ENCODE measurements around the gene LZTFL1.
A peak's percentile ranks its signal among the peaks of the same experiment; 100 is the strongest.

The LZTFL1 gene

GRCh38 chr3:45873036-45873435, 31.1 kb upstream of the LZTFL1 start:
- no peak for TF ChIP-seq GATA3 (IDR thresholded peaks at IDR 0.05; ENCODE audit: low read depth, low read length)
- no peak for TF ChIP-seq GATA2 (IDR thresholded peaks at IDR 0.05; ENCODE audit: low read depth, low read length)

DNA sequence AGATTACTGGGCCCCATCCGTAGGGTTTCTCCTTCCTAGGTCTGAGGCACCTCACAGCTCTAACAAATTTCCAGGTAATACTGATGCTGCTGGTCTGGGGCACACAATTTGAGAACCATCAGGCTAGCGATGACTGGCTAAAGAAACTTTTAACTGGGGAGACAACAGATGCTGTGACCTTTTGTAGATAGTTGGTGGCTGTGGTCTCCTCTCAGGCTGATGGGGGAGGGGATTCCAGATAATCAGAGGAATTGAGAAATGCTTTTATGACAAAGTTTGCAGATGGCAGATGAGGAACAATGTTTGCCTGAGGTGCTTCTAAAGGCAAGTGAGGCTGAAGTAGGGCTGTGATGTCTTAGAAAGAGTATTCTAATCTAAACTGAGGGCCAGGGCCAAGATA, 30.6 kb upstream of the LZTFL1 start:
- no peak for TF ChIP-seq GATA2 (IDR thresholded peaks at IDR 0.05; ENCODE audit: low read depth, low read length)
- TF ChIP-seq GATA3 (IDR thresholded peaks at IDR 0.05; ENCODE audit: low read depth, low read length): no peak

DNA sequence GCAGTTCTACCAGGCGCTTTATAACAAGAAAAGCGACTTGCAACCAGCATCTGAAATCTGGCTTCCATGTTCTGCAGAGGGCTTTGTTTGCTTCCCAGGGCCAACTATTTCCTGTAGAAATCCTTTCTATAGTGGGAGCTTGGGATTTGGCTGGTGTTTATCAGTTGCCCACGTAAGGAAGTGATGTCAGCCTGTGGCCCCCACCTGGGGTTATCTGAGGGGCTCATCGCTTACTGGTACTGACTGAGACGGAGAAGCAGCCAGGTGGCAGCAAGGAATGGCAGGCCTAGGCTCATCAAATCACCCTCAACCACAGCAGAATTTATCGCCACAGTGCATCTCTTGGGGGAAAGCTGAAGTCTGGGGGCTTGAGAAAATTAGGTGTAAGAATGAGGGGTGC, 29.9 kb upstream of the LZTFL1 start:
- TF ChIP-seq GATA3 (IDR thresholded peaks at IDR 0.05; ENCODE audit: low read depth, low read length) (no peak), GATA2 (IDR thresholded peaks at IDR 0.05; ENCODE audit: low read depth, low read length) (no peak)

GRCh38 chr3:45870099-45870498, 28.2 kb upstream of the LZTFL1 start:
- TF ChIP-seq GATA3 (IDR thresholded peaks at IDR 0.05; ENCODE audit: low read depth, low read length) (no peak), GATA2 (IDR thresholded peaks at IDR 0.05; ENCODE audit: low read depth, low read length) (peak; percentile 63)

GRCh38 chr3:45869638-45870037, 27.7 kb upstream of the LZTFL1 start:
- TF ChIP-seq GATA2 (IDR thresholded peaks at IDR 0.05; ENCODE audit: low read depth, low read length): no peak
- no peak for TF ChIP-seq GATA3 (IDR thresholded peaks at IDR 0.05; ENCODE audit: low read depth, low read length)

DNA sequence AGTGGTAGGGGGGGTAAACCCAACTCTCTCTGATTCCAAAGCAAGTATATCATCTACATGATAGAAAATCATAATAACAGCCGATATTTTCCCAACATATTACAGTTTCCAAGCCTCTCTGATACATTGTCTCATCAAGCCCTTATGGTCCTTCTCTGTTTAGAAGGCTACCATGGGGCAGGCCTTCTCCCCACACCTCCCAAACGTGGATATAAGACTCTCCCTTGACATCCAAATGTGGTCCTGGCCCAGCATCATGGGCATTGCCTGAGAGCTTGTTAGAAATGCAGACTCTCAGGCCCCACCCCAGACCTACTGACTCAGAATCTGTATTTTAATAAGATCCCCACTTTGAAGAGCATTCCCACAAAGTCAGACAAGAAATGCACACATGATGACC, 26.7 kb upstream of the LZTFL1 start:
- TF ChIP-seq GATA2 (IDR thresholded peaks at IDR 0.05; ENCODE audit: low read depth, low read length) (no peak), GATA3 (IDR thresholded peaks at IDR 0.05; ENCODE audit: low read depth, low read length) (no peak)

GRCh38 chr3:45868213-45868612, 26.3 kb upstream of the LZTFL1 start:
- no peak for TF ChIP-seq GATA3 (IDR thresholded peaks at IDR 0.05; ENCODE audit: low read depth, low read length)
- no peak for TF ChIP-seq GATA2 (IDR thresholded peaks at IDR 0.05; ENCODE audit: low read depth, low read length)

- TF ChIP-seq GATA3 (IDR thresholded peaks at IDR 0.05; ENCODE audit: low read depth, low read length): no peak
- no peak for TF ChIP-seq GATA2 (IDR thresholded peaks at IDR 0.05; ENCODE audit: low read depth, low read length)
Measured at GRCh38 chr3:45865563-45865962, 23.6 kb upstream of the LZTFL1 start.

DNA sequence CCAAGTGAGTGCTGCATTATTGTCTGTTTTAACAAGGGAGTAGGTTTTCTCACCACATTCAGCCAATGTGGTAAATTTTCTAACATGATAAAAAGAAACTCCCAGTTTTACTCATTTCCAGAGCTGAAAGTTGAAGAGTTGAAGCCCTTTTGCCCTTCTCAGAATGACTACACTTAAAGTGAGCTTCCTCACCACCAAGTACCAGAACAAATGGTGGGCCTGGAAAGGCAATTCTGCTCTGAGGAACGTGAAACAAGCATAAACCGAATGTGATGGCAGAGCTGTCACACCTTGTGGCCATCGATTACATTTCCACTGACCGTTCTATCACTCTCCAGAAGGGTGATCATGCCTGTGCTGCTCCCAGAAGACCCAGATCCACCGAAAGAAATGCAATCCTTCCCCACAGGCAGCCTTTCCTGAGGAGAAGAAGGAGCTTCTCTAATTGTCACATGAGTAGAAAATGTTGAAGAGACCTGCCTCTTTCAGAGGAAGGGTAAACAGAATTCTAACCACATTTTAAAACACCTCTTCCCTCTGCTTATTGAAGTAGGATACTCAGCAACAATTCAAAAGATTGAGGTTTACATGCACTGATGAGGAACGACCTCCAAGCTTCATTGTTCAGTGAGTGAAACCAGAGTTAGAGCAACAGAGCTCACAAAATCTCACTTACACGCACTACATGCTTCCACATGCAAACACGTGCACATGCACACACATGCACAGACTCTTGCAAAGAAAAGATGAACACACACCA, 23.0 kb upstream of the LZTFL1 start:
- TF ChIP-seq GATA3 (IDR thresholded peaks at IDR 0.05; ENCODE audit: low read depth, low read length) (no peak), GATA2 (IDR thresholded peaks at IDR 0.05; ENCODE audit: low read depth, low read length) (no peak)

- TF ChIP-seq GATA2 (IDR thresholded peaks at IDR 0.05; ENCODE audit: low read depth, low read length) (no peak), GATA3 (IDR thresholded peaks at IDR 0.05; ENCODE audit: low read depth, low read length) (no peak)
Measured at GRCh38 chr3:45861043-45861719, 19.3 kb upstream of the LZTFL1 start.

DNA sequence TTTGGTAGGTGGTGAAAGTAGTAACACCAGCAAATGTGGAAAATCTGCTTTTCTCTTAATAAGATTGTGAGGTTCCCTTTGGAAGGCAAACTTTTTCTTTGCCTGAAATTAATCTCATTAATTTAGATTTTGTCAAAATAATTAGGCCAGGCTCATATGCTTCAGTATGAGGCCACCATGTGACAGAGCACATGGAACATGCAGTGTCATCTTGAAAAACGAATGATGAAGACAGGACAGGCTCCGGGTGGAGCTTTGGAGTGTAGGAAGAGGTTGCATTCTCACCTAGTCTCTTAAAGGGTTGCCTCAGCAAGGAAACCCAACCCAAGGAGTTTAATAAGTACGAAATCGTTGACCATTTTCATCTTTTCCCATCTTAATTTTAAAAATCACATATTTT, 18.6 kb upstream of the LZTFL1 start:
- no peak for TF ChIP-seq GATA2 (IDR thresholded peaks at IDR 0.05; ENCODE audit: low read depth, low read length)
- TF ChIP-seq GATA3 (IDR thresholded peaks at IDR 0.05; ENCODE audit: low read depth, low read length): no peak

- TF ChIP-seq GATA3 (IDR thresholded peaks at IDR 0.05; ENCODE audit: low read depth, low read length): no peak
- TF ChIP-seq GATA2 (IDR thresholded peaks at IDR 0.05; ENCODE audit: low read depth, low read length): no peak
Measured at GRCh38 chr3:45858809-45859543, 17.1 kb upstream of the LZTFL1 start.

DNA sequence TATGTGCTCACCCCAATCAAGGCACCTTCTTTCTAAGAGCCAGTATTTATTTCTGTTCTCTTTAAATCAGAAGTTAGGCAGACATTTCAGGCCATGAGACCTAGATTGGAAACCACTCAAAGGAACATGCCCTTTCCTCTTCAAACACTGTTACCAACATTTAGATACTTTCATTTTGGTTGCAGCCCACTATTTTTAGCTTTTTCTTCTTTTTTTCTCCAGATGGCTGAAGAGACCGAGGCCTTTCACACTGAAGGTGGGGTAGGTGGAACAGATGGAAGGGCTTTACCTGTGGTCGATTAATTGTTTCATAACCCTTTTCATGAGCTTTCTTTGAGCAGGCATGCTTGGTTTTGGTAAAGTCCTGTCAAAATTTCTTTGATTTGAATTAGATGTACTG, 10.9 kb upstream of the LZTFL1 start:
- TF ChIP-seq GATA2 (IDR thresholded peaks at IDR 0.05; ENCODE audit: low read depth, low read length): no peak

DNA sequence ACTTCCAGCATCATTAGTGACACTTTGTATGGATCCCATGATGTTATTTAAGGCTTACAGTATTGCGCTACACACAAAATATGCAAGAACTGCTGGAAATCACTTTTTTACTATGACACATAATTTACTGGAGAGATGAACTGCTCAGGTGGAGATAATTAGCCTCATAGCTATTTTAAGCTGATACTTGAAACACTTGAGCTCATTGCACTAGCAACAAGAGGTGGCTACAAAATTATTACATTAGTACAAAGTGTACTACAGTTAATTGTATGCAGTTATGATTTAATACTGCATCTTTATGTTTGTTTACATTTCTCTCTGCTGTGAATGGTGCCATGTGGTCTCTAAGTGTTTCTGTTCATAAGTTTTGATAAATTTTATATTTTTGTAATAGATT, 6.5 kb upstream of the LZTFL1 start:
- TF ChIP-seq GATA2 (IDR thresholded peaks at IDR 0.05; ENCODE audit: low read depth, low read length) (no peak), GATA3 (IDR thresholded peaks at IDR 0.05; ENCODE audit: low read depth, low read length) (no peak)

DNA sequence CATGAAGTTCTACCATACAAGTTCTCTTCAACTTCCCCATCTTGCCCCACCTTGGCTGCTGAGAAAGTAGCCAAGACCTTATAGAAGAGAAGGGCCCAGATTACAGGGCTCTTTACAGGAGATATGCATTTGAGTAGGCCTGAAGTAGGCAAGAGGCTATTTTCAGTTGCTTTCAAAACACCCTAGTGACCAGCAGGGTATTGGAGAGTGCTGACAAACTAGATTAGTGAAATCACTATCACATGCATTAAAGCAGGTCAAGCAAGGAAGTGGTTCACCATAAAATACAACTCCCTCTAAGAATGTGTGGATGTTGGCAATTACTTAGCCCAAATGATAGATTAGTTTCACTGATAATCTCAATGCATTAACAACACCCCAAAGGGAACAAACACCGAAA, 2.7 kb upstream of the LZTFL1 start:
- TF ChIP-seq GATA2 (IDR thresholded peaks at IDR 0.05; ENCODE audit: low read depth, low read length) (no peak), GATA3 (IDR thresholded peaks at IDR 0.05; ENCODE audit: low read depth, low read length) (no peak)

Data from SH-SY5Y (cell line).